HepG2 (cell line): ENCODE data around the gene GRAMD1A. TPM values are rescaled to one million over a fixed set of nuclear protein-coding genes. Genes with fewer than 3 reads are reported as not detected.

Source experiments
- ATM ChIP-seq: fragments of 450-650 bp; IDR thresholded peaks from 2 replicates; pipeline ENCODE4 v1.7.1; 2017; ENCODE audit warnings: mild to moderate bottlenecking, borderline replicate concordance
- BCL6 ChIP-seq: IDR thresholded peaks from 2 replicates; pipeline ENCODE4 v1.6.1; 2016; ENCODE audit warnings: missing genetic modification reagents, missing compliant biosample characterization
- BRD4 ChIP-seq: sonication (generic); formaldehyde crosslinking; IDR thresholded peaks from 2 replicates; pipeline ENCODE4 v1.4.0; 2020; ENCODE audit warnings: missing genetic modification reagents
- ETS1 ChIP-seq: sonication (generic); formaldehyde crosslinking; IDR thresholded peaks from 2 replicates; pipeline ENCODE4 v1.4.0; 2020; ENCODE audit warnings: missing genetic modification reagents
- HNF4A ChIP-seq: sonication (generic); formaldehyde crosslinking; IDR thresholded peaks from 2 replicates; pipeline ENCODE4 v1.4.0; 2020; ENCODE audit warnings: missing genetic modification reagents
- ISL2 ChIP-seq: sonication (generic); formaldehyde crosslinking; IDR thresholded peaks from 2 replicates; pipeline ENCODE4 v1.5.0; 2020; ENCODE audit warnings: missing genetic modification reagents
- JUN ChIP-seq: sonication (generic); formaldehyde crosslinking; IDR thresholded peaks from 2 replicates; pipeline ENCODE4 v1.4.0; 2020; ENCODE audit warnings: mild to moderate bottlenecking, missing genetic modification reagents
- JUND ChIP-seq: sonication (generic); formaldehyde crosslinking; IDR thresholded peaks from 2 replicates; pipeline ENCODE4 v1.8.0; 2022; ENCODE audit warnings: mild to moderate bottlenecking, missing genetic modification reagents
- KAT7 ChIP-seq: IDR thresholded peaks from 2 replicates; pipeline ENCODE4 v1.6.1; 2018; ENCODE audit warnings: borderline replicate concordance, missing compliant biosample characterization
- KDM1A ChIP-seq: IDR thresholded peaks from 2 replicates; pipeline ENCODE4 v1.6.1; 2016; ENCODE audit warnings: missing compliant biosample characterization
- KLF16 ChIP-seq, 2 experiments: sonication (generic) in 1 of 2; formaldehyde crosslinking in 1 of 2; IDR thresholded peaks; 2 replicates each; pipeline versions ENCODE4 v1.6.1 to v1.8.0; 2016 to 2023; ENCODE audit warnings: missing genetic modification reagents in 2 of 2, missing compliant biosample characterization in 1 of 2
- MAF1 ChIP-seq: sonication (generic); formaldehyde crosslinking; IDR thresholded peaks from 2 replicates; pipeline ENCODE4 v1.5.0; 2020; ENCODE audit warnings: missing genetic modification reagents, borderline replicate concordance
- MAFF ChIP-seq: IDR thresholded peaks from 2 replicates; pipeline ENCODE4 v1.6.1; 2011; ENCODE audit warnings: low read depth, low read length, improper control_type of control experiment
- RBFOX2 ChIP-seq: fragments of 200-400 bp; formaldehyde crosslinking; IDR thresholded peaks from 2 replicates; pipeline ENCODE4 v1.6.1; 2017; ENCODE audit warnings: low read depth, mild to moderate bottlenecking, low read length
- SALL1 ChIP-seq: sonication (generic); formaldehyde crosslinking; IDR thresholded peaks from 2 replicates; pipeline ENCODE4 v1.8.0; 2022; ENCODE audit warnings: mild to moderate bottlenecking, missing genetic modification reagents
- SAP130 ChIP-seq: IDR thresholded peaks from 2 replicates; pipeline ENCODE4 v1.6.1; 2016; ENCODE audit warnings: low read depth
- SRSF9 ChIP-seq: fragments of 200-400 bp; formaldehyde crosslinking; IDR thresholded peaks from 2 replicates; pipeline ENCODE4 v1.6.1; 2018; ENCODE audit warnings: borderline replicate concordance, mild to moderate bottlenecking, low read depth, low read length; ENCODE audit not compliant: insufficient read depth, poor library complexity, severe bottlenecking
- TOPORS ChIP-seq: sonication (generic); formaldehyde crosslinking; IDR thresholded peaks from 2 replicates; pipeline ENCODE4 v1.8.0; 2023; ENCODE audit warnings: mild to moderate bottlenecking, missing genetic modification reagents
- TSC22D2 ChIP-seq: sonication (generic); formaldehyde crosslinking; IDR thresholded peaks from 2 replicates; pipeline ENCODE4 v1.5.1; 2020; ENCODE audit warnings: missing genetic modification reagents, mild to moderate bottlenecking, borderline replicate concordance
- ZBTB39 ChIP-seq: sonication (generic); formaldehyde crosslinking; IDR thresholded peaks from 2 replicates; pipeline ENCODE4 v1.5.0; 2020; ENCODE audit warnings: missing genetic modification reagents
- ZNF530 ChIP-seq: sonication (generic); formaldehyde crosslinking; IDR thresholded peaks from 2 replicates; pipeline ENCODE4 v1.5.0; 2020; ENCODE audit warnings: low read depth, mild to moderate bottlenecking, missing genetic modification reagents
- ZNF543 ChIP-seq: sonication (generic); formaldehyde crosslinking; IDR thresholded peaks from 2 replicates; pipeline ENCODE4 v1.4.0; 2020; ENCODE audit warnings: mild to moderate bottlenecking, missing genetic modification reagents
- ZNF670 ChIP-seq: sonication (generic); formaldehyde crosslinking; IDR thresholded peaks from 2 replicates; pipeline ENCODE4 v1.8.0; 2022; ENCODE audit warnings: mild to moderate bottlenecking, missing genetic modification reagents, borderline replicate concordance
- polyA plus RNA-seq, 8 experiments: library from polyadenylated mRNA; depleted of rRNA in 3 of 8; stranded (reverse) in 7 of 8; unstranded in 1 of 8; fragments of >200 nt; fragmentation: Illumina TruSeq in 4 of 8; extraction: Trizol in 4 of 8; gene quantifications; 2 replicates each; pipeline versions ENCODE4 v1.2.1 to v1.2.3, GENCODE V29; 2011 to 2016; ENCODE audit warnings: low read depth in 4 of 8, missing spikeins in 1 of 8, mixed read lengths in 1 of 8; ENCODE audit not compliant: insufficient read depth in 1 of 8
- total RNA-seq, 5 experiments: library from RNA; depleted of rRNA; stranded (reverse); fragments of >200 nt; fragmentation: Illumina TruSeq; extraction: Trizol; gene quantifications; 2 replicates each; pipeline ENCODE4 v1.2.3, GENCODE V29; 2016; ENCODE audit warnings: low read depth in 1 of 5
- TF ChIP-seq, protein P1 (sequence below): sonication (generic); formaldehyde crosslinking; IDR thresholded peaks from 2 replicates; pipeline ENCODE4 v1.4.0; 2020; ENCODE audit warnings: missing genetic modification reagents
- TF ChIP-seq, protein P2 (sequence below): sonication (generic); formaldehyde crosslinking; conservative IDR thresholded peaks from 2 replicates; pipeline ENCODE4 v1.8.0; 2022; ENCODE audit warnings: missing genetic modification reagents

The GRAMD1A gene
- total and polyA plus RNA-seq, 2 of the 13 experiments (the other 11 are each of a cell fraction or from before 2014, with no cell fraction given): 14.7 to 181 TPM

DNA sequence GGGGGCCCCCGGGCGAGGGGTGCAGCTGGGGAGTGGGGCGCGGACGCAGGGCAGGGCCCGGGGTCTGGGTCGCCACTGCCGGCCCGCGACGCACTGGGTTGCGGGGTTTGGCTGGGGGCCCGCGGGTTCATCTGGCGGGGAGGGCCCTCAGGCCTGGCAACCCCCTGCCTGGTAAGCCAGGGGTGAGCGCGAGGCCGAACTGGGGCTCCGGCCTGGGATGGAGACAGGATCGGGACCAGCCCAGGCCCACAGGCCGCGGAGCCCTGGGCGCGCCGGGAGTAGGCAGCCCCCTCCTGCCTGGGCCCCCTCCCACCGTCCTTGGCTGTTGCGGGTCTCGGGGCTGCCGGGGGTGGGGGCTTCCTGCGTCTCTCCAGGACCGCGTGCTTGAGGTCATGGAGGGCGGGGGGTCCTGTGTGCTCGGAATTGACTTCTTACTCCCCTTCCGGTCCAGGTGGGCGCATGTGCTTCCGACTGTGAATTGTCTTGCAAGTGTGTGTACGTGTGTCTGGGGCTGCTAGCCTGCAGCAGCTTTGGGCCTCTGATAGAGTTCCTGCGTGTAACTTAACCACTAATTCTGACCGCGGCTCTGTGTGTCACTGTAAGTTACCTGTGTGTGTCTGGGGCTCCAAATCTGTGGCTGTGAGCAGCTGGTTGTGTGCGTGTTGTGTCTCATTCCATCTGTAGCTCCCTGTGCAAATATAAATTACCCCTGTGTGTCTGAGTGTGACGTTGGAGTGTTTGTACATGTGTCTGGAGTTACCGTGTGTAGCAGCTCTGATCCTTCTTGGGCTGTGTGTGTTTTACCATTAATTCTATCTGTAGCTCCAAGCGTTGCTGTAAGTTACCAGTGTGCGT, 751 bp downstream of the GRAMD1A start (continued):
- TF ChIP-seq ZBTB39 (CRISPR knock-in tag) (no peak), ZNF530 (CRISPR knock-in tag) (no peak), RBFOX2 (peak; percentile 78), SALL1 (0 out of 2 replicates have a peak, but pooled peaks have one; percentile 23), ETS1 (no peak), JUND (CRISPR knock-in tag) (no peak), ZNF670 (CRISPR knock-in tag) (no peak), KAT7 (CRISPR knock-in tag) (no peak), KDM1A (CRISPR knock-in tag) (no peak), TOPORS (CRISPR knock-in tag) (no peak), MAF1 (no peak), JUN (CRISPR knock-in tag) (no peak), KLF16 (CRISPR knock-in tag; IDR thresholded peaks at IDR 0.05) (no peak), BRD4 (CRISPR knock-in tag) (no peak), TSC22D2 (CRISPR knock-in tag) (no peak), ZNF543 (CRISPR knock-in tag) (no peak), BCL6 (no peak), ATM (no peak), MAFF (no peak), HNF4A (CRISPR knock-in tag) (no peak), SRSF9 (no peak), ISL2 (no peak), SAP130 (CRISPR knock-in tag) (peak; percentile 57)
- TF ChIP-seq, protein P1, sequence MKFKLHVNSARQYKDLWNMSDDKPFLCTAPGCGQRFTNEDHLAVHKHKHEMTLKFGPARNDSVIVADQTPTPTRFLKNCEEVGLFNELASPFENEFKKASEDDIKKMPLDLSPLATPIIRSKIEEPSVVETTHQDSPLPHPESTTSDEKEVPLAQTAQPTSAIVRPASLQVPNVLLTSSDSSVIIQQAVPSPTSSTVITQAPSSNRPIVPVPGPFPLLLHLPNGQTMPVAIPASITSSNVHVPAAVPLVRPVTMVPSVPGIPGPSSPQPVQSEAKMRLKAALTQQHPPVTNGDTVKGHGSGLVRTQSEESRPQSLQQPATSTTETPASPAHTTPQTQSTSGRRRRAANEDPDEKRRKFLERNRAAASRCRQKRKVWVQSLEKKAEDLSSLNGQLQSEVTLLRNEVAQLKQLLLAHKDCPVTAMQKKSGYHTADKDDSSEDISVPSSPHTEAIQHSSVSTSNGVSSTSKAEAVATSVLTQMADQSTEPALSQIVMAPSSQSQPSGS (CRISPR knock-in tag): no peak
- TF ChIP-seq, protein P2, sequence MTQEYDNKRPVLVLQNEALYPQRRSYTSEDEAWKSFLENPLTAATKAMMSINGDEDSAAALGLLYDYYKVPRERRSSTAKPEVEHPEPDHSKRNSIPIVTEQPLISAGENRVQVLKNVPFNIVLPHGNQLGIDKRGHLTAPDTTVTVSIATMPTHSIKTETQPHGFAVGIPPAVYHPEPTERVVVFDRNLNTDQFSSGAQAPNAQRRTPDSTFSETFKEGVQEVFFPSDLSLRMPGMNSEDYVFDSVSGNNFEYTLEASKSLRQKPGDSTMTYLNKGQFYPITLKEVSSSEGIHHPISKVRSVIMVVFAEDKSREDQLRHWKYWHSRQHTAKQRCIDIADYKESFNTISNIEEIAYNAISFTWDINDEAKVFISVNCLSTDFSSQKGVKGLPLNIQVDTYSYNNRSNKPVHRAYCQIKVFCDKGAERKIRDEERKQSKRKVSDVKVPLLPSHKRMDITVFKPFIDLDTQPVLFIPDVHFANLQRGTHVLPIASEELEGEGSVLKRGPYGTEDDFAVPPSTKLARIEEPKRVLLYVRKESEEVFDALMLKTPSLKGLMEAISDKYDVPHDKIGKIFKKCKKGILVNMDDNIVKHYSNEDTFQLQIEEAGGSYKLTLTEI (CRISPR knock-in tag): no peak
